Activated CD4-positive, alpha-beta T cell treated with anti-CD3 and anti-CD28 coated beads, Interleukin-2, amount 50 U/mL, for 1 hour (primary cell): ENCODE results near the gene CPNE7.
A peak's percentile ranks its signal among the peaks of the same experiment; 100 is the strongest.

Source experiments
- DNase-seq: peaks from one replicate; pipeline ENCODE4 v3.0.0-alpha.2; 2020

Gene CPNE7

DNA sequence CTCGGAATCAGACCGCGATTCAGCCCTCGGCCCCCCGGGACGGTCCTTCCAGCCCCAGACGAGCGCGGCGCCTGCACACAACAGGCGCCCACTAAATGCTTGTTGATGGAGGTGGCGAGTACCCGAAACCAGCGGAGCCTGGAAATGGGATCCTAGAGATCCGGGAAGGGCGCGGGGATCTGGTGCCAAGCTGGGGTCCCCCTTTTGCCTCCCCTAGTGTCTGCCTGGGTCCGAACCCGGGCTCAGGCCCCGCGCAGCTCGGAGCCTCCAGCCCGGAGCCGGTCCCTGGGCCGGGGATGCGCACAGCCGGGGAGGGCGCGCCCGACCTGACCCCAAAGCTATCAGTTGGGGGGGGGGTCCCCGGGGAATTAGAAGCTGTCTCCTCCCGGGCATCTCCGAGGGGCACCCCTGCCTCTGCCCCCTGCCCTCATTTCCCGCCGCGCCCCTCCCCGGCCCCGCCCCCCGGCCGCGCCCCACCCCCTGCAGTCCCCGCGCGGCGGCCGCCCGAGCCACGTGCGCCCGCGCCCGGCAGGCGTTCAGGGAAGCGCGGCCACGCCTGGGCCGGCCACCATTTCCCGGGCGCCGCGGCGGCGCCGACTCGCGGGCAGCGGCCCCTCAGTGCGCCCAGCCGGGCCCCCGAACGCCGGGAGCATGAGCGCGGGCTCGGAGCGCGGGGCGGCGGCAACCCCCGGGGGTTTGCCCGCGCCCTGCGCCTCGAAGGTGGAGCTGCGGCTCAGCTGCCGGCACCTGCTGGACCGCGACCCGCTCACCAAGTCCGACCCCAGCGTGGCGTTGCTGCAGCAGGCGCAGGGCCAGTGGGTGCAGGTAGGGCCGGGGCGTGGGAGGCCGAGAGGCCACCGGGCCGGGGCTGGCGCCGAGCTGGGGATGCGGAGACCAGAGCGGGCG is at the start of gene CPNE7:
Gene CPNE7 (plus strand): TSS at position 512 of the 906 bp plus-strand sequence. CDS start 140 bp downstream, at position 652.
- DNase-seq: no peak

DNA sequence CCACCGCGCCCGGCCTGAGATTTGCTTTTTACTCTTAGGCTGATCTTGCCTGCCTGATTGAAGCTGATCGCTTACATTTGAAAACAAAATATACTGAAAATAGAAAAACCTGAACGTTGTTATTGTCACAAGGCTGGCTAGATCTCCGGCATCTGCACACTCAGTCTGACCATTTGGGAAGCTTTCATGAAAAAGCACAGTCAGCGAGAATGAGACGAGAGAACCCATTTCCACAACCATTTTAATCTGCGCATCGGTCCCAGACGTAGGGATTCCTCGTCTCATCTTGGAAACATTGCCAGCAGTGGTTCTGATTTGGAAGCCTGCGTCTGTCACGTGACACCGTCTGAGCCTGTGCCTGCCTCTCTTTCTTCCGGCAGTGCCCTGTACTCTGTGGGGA is 46.5 kb upstream of the CPNE7 start:
- no peak for DNase-seq

DNA sequence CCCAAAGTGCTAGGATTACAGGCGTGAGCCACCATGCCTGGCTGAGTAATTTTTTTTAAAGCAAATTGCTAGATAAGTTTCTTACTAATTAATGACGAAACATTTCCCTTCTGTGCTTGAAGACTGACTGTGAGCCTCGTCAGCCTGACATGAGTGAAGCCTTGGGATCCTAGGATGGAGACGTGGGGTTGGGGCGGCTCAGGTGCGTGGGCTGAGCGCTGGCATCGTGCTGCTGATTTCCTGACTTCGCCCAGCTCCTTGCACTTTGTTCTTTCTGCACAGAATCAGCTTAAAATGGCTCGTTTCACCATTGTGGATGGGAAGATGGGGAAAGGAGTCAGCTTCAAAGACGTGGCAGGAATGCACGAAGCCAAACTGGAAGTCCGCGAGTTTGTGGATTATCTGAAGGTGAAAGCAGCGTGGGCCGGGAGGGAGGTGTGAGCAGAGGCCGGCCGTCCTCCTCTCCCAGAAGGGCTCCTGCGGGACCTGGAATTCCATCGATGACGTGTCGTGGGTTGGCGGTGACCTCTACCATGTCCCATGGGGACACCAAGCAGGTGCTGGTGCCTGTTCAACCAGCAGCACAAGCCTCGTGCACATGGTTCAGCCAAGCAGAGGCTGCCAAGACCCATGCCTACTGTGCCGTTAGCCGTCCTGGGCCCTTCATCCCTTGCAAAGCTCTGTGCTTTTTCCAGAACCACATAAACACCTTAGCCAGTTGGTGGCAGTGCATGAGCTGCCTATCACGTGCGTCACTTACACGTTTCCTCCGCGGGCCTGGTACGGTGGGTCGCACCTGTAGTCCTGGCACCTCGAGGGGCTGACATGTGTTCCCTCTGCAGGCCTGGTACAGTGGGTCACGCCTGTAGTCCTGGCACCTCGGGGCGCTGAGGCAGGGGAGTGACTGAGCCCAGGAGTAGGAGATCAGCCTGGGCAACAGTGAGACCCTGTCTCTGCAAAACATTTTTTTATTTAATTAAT is 44.9 kb upstream of the CPNE7 start:
- no peak for DNase-seq

DNA sequence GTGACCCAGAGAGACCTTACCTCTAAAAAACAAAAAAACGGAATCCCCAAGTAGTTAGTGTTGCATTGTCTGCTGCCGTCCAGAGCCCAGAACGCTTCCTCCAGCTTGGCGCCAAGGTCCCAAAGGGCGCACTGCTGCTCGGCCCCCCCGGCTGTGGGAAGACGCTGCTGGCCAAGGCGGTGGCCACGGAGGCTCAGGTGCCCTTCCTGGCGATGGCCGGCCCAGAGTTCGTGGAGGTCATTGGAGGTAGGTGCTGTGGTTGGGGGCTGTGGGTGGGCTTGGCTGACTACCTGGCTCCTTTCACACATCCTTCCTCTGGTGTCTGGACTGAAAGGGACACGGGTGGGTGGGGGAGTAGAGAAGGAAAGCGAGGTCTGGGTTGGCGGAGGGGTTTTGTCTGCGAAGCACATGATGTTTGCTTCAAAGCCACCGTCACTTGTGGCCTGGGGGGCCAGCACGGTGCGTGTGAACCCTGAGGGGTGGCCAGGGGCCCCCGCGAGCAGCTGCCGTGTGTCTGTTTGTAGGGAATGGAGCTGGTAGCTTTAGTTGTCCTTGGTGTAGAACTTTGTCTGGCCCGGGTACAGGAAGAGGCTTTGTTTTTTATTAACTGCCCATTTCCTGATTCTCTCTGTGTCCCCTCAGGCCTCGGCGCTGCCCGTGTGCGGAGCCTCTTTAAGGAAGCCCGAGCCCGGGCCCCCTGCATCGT is 43.6 kb upstream of the CPNE7 start:
- DNase-seq: no peak

DNA sequence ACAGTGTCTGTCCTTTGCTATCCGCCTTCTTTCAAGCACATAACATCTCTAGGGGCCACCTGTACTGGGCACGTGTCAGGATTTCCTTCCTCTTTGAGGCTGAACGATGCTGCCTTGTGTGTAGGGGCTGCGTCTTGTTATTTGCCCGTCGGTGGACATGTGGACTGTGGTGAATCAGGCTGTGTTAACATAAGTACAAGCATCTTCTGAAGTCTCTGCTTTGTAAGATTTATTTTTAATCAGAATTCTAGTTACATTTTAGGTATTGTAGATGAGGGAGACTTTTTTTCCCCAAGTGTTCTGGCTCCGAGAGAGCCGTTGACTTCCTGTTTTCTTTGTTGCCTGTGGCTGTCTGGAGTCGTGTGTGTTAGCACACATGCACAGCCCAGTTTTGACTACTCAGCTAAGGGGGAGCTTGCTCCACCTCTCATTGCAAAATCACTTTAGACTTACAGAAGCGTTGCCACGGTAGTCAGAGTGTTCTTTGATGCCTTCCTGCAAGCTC is 41.3 kb upstream of the CPNE7 start:
- DNase-seq: peak; percentile 40

DNA sequence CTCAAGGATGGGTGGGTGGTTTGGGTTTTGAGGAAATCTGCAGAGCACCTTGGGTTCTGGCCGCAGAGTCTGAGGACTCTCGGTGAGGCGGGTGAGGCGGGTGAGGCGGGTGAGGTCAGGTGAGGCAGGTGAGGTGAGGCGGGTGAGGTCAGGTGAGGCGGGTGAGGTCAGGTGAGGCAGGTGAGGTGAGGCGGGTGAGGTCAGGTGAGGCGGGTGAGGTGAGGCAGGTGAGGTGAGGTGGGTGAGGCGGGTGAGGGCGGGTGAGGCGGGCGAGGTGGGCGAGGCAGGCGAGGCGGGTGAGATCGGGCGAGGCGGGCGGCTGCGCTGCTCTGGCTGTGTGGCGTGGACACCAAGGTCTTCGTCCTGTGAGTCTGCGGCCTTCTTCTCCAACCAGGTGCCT is 39.2 kb upstream of the CPNE7 start:
- DNase-seq: no peak

DNA sequence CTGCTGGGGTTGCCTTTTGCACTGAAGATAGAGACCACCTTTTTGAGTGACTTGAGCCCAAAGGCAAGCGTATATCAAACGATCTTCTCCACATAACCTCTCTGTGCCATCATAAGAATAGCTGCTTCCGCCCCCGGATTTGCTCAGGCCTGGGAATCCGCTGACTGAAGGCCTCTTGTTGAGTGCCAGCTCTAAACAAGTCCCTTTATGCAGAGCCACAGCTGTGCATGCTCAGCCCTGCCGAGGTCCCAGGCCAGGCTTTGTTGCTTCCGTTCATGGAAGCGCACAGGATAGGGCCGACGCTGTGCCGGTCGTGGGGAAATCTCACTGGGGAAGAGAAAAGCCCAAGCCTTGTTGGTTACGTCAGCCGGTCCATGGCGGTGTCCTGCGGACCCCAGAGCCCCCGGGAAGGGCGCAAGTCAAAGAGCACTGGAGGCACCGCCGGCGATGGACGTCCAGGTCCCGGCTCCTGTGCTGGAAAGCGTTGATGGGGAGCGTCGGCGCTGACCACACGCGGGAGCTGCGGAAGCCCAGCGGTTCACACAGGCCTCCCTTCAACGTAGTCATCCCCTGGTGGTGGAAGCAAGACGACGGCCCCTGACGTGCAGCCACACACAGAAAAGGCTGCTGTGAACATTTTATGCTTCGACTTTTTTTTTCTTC is 38.5 kb upstream of the CPNE7 start:
- DNase-seq: no peak

DNA sequence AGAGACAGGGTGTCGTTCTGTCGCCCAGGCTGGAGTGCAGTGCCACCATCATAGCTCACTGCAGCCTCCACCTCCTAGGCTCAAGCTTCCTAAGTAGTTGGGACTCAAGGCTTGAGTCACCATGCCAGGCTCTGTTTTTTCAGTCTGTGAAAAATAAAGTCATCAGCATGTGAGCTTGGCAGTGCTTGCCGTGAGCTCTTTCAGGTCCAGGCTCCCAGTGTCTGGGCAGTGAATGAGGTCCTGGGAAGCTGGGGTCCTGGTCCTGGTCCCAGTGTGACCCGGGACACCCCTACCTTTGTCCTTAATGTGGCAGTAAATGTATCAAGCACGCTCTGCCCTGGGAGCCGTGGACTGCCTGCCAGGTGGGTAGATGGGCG is 38.0 kb upstream of the CPNE7 start:
- DNase-seq: no peak

DNA sequence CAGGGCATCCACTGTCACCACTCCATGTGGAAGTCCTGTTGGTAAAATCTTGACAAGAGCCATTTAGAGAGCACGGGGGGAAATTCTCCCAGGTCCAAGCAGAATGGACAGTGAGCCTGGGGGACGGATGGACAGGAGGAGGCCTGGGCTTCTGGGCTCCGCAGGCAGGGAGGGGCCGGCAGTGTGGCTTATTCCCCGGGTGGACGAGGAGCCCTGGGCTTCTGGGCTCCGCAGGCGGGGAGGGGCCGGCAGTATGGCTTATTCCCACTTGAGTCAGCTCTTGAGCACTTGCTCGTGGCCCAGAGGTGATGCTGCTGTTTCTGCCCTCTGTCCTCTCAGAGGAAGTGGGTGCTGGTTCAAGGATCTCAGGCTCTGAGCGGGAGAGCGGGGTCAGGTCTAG is 37.3 kb upstream of the CPNE7 start:
- no peak for DNase-seq

DNA sequence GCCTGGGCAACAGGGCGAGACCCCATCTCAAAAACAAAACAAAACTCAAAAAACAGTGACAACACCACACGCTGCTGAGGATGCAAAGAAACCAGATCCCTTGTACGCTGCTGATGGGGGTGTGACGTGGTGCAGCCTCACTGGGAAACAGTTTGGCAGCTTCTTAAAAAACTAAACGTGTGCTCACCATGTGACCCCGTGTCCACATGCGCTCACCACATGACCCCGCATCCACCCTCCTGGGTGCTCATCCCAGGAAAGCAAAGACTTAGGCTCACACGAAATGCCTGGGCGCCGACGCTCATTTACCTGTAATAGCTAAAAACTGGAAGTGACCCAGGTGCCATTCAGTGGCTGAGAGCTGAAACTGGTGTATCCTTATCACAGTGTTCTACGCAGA is 35.0 kb upstream of the CPNE7 start:
- DNase-seq: no peak

DNA sequence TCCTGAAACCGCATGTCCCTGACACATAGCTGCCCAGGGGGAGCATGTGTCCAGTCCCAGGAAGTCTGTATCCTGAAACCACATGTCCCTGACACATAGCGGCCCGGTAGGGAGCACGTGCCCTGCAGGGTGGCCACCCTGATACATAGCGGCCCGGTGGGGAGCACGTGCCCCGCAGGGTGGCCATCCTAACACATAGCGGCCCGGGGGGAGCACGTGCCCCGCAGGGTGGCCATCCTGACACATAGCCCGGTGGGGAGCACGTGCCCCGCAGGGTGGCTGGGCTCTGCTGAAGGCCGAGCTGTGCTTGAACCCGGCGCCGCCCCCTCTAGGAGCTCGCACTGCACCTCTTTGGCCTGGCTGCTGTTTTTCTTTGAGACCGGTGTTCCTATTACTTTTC is 33.8 kb upstream of the CPNE7 start:
- DNase-seq: no peak

DNA sequence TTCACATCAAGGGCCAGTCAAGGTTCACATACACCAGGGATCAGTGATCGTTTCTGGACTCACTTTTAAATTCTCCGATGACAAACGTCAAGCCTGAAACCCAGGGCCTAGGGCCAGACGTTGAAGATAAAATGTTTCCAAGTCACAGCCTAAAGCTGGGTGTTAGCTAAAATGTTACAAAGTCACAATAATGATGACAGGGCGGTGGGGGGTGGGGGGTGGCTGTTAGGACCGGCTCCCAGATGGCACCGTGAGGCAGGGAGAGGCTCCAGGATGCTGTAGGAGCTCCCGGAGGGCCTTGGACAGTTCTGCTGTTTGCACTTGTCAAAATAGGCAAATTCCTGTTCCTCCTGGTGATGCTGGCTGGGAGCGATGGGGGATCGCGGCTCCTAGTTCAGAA is 31.4 kb upstream of the CPNE7 start:
- DNase-seq: no peak

DNA sequence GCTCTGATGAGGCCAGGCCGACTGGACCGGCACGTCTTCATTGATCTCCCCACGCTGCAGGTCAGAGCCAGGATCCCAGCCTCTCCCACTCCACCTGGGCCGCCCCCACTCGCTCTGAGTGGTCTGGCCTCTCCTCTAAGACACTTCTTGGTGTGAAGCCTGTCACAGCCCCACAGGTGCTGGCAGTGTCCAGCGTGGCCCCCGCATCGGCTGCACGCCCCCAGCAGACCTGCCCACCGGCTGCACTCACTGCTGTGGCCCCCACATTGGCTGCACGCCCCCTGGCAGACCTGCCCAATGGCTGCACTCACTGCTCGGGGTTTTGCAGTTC is 30.9 kb upstream of the CPNE7 start:
- no peak for DNase-seq

DNA sequence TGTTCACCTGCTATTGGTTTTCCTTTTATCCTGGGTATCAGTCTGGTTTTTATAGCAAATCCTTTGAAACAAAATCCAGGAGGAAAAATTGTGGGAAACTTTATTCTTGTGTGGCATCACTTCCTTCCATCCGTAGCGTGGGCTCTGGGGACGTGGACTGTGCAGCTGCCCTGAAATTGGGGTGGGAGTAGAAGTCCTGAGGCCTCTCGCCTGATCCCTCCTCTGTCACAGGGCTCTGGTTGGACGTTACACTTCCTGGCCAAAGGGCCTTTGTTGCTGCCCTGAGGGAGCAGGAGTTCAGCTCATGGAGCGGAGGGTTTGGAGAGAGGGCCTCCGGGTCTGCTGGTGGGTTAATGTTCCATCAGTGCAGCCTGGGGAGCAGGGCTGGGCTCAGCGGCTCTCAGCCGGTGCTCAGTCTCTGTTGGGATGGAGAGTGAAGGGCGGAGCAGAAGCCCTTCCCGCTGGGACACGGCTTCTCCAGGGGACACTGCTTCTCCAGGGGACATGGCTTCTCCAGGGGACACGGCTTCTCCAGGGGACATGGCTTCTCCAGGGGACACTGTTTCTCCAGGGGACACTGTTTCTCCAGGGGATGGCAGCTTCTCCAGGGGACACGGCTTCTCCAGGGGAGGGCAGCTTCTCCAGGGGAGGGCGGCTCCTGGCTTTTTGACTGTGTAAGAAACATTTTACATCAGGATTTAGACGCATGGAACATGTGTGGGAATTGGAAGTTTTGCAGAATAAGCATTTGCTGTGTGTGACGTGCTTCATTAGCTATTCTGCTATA is 30.3 kb upstream of the CPNE7 start:
- DNase-seq: no peak

DNA sequence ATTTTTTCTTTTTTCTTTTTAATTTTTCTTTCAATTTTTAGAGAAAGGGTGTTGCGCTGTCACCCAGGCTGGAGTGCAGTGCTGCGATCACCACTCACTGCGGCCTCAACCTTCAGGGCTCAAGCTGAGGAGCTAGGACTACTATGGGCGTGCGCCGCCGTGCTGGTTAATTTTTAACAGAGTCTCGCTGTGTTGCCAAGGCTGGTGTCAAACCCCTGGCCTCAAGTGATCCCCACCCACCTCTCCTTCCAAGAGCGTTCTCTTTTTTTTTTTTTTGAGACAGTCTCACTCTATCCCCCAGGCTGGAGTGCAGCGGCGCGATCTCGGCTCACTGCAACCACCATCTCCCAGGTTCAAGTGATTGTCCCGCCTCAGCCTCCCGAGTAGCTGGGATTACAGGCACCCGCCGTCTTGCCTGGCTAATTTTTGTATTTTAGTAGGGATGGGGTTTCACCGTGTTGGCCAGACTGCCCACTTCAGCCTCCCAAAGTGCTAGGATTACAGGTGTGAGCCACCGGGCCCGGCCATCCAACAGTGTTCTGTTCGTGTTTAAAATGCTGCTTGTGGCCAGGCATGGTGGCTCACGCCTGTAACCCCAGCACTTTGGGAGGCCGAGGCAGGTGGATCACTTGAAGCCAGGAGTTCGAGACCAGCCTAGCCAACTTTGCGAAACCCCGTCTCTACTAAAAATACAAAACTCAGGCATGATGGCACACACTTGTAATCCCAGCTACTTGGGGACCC is 29.6 kb upstream of the CPNE7 start:
- no peak for DNase-seq

DNA sequence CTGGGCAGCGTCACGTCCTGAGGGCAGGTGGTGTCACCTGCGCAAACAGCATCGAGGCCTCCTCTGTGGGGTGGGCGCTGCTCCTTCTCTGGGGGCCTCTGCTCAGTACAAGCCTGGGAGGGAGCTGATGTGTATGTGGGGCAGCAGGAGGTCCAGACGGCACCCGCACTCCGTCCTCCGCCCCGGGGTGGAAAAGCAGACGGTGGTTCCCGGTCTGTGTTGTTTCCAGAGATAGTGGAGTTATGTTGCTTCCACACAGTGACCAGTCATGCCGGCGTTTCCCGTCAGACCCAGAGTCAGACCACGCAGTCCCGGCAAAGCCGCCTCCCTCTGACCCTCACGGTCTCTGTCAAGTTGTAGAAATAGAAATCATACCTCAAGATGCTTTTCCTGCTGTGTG is 28.8 kb upstream of the CPNE7 start:
- DNase-seq: no peak

DNA sequence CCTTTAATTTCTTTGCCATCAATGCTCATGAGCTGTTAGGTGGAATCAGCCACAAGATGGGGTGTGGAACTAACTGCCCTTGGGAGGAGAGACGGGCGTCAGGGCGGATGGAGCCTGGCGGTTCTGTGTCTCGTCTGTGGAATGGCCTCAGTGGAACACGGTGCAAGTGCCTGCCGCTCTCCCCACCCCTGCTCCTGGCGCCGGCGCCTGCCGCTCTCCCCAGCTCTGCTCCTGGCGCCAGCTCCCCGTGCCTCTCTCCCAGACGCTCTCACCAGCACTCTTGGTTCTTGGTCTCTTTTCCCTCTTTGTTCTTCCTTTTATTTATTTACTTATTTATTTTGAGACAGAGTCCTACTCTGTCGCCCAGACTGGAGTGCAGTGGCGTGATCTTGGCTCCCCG is 28.3 kb upstream of the CPNE7 start:
- DNase-seq: no peak

DNA sequence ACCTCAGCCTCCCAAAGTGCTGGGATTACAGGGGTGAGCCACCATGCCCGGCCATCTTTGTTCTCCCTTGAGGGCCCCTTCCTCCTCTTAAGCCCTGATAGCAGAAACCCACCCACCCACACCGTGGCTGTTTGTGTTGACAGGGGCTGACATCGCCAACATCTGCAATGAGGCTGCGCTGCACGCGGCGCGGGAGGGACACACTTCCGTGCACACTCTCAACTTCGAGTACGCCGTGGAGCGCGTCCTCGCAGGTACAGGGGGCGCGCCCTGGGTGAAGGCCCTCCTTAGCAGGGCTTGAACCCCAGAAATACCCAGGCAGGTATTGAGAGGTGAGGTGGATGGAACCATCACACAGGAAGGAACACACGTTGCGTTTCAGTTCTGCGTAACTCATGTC is 27.7 kb upstream of the CPNE7 start:
- DNase-seq: no peak

DNA sequence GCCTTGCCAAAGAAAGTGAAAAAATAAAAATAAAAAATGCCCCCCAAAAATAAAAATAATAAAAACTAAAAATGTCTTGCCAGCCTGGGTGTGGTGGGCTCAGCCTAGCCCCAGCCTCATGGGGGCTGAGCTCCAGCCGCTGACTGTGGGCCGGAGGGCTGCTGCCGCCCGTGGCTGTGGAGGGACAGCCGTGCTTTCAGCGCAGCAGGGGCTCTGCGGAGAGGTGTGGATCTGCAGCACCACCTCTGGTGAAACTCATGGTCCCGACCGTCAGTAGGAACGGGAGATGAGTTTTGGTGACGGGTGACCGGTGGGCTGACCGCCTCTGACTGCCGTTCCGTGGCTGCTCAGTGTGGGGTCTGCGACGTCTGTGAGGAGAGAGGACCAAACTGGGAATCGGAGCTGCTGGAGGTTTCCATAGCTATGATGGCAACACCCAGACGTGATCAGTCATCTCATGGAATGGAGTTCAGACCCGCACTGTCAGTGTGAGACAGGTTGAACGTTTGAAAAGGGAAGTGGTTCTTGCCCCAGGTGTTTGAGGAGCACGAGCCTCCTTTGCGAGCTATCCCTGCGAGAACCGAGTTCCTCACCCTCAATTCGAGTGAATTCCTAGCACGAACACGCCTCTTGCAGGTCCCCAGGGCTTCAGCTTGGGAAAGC is 27.1 kb upstream of the CPNE7 start:
- DNase-seq: no peak

DNA sequence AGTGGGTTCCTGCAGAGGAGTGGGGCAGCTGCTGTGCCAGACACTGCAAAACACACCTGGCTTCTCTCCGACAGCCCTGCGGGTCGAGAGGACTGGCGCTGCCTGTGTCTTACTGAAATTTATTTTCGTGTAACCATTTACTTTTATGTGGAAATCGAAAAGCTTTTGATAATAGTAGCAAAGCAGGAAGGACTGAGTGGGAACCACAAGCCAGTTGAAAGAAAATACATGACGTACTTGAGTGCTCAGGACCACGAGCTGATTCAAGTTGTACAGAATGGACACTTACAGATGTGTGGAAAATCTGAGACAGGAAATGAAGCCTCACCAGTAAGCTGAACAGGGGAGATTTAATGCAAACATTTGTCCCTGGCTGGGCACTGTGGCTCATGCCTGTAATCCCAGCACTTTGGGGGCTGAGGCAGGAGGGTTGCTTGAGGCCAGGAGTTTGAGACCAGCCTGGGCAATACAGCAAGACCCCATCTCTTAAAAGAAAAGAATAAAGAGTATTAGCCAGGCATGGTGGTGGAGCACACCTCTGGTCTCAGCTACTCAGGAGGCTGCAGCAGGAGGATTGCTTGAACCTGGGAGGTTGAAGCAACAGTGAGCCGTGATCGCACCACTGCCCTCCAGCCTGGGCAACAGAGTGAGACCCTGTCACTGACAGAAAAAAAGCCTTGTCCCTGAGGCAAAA is 26.4 kb upstream of the CPNE7 start:
- peak; percentile 29 for DNase-seq
